GM21381 (cell line): Measurements from ENCODE around the gene PDIA3.
A peak's percentile ranks its signal among the peaks of the same experiment; 100 is the strongest.
"Not testable (repeated sequence)": the region's sequence is repeated elsewhere in the genome, so short reads cannot be mapped to it uniquely, and the experiment has no call there.

Experiments used
- ATAC-seq: cut with Tn5 transposase; IDR thresholded peaks from one replicate; pipeline ENCODE4 v1.9.1; 2021; ENCODE audit warnings: mild to moderate bottlenecking, moderate library complexity; ENCODE audit not compliant: unreplicated experiment

Gene PDIA3

DNA sequence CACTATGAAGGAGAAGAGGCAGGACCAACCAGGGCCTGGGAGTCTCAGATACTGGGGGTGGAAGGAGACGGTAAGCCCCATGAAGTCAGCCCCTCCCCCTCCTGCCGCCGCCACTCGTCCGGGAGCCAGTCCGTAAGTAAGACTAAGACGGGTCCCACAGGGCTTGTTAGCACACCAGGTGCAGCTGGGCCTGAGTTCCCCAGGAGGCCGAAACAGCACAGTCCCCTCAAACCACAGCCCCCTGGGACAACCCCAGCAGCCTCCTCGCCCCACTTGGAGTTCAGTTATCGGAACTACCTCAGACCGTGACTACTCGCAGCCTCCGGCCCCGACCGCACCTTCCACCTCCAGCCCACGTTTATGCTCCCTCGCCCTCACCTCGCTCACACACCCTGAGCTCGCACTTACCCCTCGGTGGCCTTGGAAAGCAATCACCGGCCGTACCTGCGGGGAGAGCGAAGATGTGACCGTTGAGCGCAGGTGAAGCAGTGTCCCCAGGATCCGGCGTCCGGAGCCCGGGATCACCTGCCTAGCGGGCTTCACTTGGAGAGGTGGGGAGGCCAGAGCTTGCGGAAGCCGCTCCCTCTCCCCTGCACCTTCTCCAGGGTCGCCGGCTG lies 30.0 kb downstream of the PDIA3 start:
- peak; percentile 58 for ATAC-seq

DNA sequence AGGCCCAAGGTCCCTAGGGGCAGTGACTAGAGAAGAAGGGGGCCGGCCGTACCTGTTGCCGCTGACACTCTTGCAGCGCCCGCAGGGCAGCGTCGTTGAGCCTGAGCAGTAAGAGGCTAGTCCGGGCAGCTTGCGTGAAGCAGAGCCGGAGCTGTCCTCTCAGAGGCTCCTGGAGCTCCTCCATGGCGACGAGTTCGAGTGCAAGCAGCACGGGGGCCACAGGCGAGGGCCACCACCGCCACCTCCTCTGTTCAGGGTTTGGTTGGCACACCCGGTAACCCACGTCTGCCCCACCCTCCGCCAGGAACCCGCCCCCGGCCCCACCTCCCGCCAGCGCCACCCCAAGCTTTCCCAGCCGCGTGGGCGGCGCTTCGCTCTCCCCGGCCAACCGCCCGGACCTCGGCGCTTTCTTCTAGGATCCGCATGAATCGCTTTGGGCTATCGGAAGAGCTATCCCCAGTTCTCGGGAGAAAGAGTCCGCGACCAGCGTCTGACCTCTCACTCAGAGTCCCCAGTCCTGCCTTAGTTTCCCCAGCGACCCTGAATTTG lies 30.6 kb downstream of the PDIA3 start, which contains the start of gene ELL3:
Gene ELL3 (minus strand): TSS at position 249 of the 549 bp plus-strand sequence. CDS start 65 bp downstream, at position 184.
- ATAC-seq: peak; percentile 39

DNA sequence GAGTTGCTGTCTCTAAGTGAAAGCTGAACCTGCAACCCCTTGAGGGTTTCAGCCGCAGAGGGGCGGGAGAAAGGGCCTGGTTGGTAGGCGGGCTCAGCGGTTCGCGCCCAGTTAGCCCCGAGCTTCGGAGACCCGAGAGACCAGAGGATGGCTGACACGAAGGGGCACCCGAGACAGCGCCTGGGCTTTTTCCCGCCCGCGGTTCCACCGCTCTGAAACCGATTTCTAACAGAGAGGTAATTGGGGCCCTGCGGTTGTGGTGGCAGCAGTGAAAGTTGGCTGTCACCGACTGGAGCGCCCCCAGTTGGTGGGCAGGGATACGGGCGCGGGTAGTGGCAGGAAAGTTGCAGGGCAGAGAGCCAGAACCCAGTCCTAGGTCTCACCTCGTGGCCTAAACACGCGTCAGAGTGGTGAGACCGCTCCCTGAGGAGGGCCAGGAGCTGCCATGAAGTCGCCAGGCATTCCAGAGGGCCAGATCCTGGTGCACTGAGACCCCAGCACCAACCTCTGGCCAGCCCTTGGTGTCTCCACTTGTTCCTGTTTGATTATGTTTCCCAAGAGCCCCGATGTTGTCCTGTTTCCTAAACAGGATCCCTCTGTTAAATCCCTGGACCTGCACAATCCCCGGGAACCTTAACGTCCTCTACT lies 31.2 kb downstream of the PDIA3 start:
- peak; percentile 59 for ATAC-seq

DNA sequence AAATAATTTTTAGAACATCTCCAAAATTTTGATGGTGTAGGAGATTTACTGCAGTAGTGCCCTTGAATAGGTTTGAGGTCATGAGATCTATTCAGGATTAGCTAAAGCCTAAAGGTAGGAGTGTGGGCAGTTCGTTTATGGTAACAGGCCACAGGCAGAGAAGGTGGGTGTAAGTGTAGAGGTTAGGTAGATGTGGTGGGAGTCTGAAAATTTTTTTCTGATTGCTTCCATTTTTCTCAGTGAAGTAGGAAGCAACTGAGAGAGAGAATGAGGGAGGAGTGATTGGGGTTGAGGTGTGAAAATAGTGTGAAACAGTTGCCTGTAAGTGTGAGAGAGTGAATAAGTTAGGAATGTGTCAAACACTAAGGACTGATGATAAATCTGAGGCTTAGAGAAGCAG lies 32.8 kb downstream of the PDIA3 start:
- ATAC-seq: no peak

DNA sequence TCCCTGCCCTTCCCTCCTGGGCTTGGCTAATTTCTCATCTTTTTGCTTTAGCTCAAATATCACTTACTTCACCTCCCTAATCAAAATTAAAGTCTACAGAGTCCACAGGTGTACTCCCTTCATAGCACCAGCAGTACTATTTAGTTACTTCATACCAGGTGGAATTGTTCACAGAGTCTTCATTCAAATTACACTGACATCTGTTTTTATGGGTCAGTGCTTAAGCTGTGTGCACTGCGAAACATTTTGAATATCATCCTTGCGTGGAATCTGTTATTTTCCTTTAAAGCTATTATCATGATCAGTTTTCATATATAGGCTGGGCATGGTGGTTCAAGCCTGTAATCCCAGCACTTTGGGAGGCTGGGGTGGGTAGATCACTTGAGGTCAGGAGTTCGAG lies 43.2 kb downstream of the PDIA3 start:
- ATAC-seq: no peak

DNA sequence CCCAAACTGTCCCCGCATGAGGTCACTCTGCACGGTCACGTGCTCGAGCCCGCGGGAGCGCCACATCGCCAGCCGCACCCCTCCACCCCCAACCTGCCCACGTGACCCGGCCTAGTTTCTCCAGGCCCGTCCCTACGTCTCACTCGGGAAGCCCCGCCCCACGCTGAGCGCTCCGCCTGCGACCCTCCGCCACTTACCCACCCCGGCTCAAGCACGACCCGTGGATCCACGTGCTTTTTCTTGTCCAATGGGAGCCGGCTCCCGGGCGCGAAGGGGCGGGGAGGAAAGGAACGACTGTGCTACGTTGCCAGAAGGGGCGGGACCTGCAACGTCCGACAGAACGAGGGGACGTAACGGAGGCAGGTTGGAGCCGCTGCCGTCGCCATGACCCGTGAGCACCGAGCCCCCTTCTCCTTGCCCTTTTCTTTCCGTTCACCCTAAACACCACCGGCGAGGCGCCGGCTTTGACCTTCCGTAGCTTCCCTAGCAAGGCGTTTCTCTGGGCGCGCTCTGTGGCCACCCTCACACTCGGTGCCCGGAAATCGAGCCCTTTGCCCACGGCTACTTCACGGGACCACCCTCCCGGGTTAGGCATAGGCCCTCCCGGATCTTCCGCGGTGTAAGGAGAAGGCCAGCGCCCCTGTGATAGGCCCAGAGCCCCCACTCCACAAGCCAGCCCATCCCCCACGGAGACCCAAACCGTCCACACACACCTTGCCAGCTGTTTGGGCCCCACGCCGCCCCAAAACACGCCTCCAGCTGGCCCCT lies 45.9 kb downstream of the PDIA3 start, which contains the start of gene SERF2:
Gene SERF2 (plus strand): TSS at position 328 of the 768 bp plus-strand sequence. CDS start 57 bp downstream, at position 385.
- peak; percentile 90 for ATAC-seq

DNA sequence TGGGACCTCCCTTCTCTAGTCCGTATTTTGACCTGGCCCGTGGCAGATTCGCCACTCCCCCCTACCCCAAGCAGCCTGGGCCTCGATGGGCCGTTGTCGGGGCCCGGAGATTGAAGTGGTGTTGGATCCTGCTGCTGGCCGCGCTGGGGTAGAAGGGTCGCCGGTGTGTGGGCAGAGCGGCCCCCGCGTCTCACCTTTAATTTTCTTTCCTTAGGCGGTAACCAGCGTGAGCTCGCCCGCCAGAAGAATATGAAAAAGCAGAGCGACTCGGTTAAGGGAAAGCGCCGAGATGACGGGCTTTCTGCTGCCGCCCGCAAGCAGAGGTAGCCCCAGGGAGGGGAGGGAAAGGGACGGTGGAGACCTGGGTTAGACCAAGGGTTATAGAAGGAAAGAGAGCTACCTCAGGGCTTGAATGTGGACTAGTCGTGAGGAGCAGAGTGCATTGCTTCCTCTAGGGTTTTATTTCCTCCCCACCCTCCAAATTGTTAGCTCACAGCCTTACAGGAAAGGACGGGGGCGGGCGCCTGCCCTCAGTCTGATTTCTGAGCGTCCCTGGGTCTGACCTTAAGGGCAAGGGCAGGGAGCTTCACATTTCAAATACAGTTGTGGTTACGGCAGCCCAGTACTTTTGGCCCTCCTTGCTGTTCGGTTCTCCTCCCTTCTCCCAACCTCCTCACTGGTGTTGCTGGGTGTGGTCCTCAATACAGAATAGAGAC lies 46.7 kb downstream of the PDIA3 start:
- no peak for ATAC-seq

DNA sequence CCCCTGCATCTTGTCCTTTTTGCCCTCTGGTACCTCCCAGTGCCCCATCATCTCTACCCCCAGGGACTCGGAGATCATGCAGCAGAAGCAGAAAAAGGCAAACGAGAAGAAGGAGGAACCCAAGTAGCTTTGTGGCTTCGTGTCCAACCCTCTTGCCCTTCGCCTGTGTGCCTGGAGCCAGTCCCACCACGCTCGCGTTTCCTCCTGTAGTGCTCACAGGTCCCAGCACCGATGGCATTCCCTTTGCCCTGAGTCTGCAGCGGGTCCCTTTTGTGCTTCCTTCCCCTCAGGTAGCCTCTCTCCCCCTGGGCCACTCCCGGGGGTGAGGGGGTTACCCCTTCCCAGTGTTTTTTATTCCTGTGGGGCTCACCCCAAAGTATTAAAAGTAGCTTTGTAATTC lies 47.4 kb downstream of the PDIA3 start:
- no peak for ATAC-seq

DNA sequence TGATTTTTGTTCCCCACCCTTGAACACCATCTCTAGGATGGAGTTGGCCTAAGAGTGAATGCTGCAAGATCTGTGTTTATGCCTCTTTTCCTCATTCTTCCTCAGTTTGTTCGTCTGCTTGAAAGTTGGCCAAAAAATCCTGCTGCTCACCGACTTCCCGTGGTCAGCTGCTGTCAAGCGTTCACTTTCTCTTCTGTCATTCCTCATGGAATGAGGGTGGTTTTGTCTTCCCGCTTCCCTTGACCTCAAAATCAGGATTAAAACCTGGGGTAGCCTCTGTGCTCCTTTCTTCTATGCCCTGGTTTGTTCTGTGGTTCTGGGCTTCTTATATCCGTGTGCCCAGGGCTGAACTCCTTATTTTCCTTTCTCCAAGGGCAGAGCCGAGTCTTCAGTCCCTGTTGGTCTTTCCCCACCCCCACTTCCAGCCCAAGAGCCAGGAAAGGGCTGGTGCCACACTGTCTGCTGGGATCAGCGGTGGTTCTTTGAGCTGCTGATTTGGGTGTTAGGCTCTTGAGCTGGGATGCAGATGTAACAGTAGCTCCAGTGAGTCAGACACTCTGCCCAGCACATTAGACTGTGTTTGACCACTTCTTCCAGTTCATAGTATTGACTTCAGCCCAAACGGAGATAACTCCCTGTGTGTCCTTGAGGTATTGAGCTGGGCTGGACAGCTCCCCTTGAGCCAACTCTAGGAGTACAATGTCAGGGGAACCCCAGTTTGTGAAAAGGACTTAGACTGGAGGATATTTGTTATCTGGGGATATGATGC lies 48.2 kb downstream of the PDIA3 start:
- no peak for ATAC-seq

DNA sequence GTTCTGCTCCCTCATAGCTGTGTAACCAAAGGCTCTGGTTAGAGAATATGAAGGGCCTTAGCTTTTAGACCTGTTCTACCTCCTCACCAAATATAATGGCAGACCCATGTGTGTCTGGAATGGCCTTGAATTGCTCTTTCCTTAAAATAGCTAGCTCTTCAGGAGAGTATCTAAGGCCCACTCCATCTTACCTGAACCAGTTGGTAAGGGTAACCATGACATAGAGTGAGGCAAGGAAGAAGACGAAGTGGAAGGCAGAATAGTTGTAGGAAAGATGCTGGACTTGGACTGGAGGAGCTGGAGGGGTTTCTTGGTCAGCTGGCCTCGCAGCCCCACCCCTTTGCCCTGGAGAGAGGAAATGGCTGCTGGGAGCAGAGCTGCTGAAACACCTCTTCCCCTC lies 49.0 kb downstream of the PDIA3 start:
- ATAC-seq: no peak

DNA sequence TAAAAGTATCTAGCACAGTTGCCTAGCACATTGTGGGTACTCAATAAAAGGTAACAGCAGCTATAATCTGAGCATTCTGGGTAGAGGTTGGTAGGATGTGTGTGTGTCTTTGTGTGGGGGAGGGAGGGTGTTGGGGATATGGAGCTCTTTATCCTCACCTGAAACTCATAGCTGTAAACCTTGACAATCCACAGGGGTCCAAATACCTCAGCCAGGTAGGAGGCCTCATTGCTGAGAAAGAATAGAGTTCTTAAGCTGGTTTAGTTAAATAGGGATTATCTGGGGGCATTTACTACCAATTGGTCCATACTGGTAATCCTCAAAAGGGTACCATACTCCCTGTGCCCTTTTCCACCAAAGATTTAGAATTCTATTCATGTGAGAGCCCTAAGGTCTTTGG lies 49.8 kb downstream of the PDIA3 start:
- ATAC-seq: no peak

DNA sequence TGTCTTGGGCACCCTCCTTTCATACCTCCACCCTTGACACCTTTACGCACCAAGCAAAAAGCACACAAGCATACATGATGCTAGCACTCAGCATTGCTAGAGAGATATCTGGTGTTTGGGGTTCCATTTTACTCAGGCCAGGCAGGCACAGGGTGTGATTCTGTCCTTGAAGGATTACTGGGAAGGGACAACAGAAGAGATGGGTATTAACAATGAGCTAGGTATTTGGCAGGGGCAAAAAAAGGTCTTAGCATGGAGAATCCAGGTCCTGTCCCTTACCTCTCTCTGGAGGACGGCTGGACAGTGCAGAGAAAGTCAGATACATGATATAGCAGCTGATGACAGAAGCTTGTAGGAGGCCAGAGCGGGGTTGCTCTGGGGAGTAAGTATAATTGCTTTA lies 50.3 kb downstream of the PDIA3 start:
- no peak for ATAC-seq

DNA sequence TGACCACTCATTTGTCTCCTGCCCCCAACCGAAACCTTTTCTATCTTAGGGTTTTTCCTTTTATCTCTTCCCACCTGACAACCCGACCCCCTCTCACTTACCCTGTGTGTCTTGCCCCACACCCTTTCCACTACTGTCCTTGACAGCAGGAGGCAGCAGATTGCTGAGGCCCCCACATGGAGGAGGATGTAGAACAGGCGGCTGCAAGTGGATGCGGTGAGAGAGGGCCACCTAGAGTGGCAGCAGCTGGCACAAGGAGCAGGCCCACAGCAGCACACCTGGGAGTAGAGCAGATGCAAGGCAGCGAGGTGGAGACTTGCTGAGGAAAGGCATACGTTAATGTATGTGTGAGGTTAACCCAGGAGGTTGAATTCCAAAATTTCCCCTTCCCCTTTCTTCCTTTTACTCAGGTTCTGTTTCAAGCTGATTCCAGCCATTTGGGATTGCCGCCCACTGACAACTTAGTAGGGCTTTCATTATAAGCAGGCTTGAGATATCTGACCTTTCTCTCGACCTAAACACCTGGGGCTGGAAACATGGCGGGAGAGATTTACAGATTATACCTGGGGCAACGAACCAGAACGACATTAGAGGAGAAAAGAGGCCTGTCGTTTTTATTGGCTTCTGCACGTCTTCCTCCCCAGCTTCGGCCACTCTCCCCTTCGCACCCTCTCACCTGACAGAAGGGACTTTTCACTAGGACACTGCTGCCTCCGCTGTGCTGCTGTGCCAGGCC lies 53.1 kb downstream of the PDIA3 start:
- no peak for ATAC-seq

DNA sequence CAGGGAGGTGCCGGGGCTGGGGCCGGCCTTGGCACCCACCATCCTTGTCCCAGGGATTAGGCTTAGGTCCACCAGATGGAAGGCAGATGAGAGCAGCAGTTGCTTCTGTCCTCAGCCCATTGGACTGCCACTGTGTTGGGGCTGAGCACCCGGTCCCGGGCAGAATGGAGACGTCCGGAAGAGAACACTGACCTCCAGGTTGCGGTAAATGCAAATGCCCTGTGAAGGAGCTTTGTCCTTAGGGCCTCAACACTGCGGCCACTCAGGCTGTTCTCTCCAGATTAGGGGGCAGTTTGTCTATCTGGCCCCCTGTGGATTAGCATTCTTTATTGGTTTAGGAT lies 53.7 kb downstream of the PDIA3 start, which contains the start of gene SERINC4:
Gene SERINC4 (minus strand): TSS at position 276 of the 341 bp plus-strand sequence. CDS start 234 bp downstream, at position 42.
- ATAC-seq: no peak

DNA sequence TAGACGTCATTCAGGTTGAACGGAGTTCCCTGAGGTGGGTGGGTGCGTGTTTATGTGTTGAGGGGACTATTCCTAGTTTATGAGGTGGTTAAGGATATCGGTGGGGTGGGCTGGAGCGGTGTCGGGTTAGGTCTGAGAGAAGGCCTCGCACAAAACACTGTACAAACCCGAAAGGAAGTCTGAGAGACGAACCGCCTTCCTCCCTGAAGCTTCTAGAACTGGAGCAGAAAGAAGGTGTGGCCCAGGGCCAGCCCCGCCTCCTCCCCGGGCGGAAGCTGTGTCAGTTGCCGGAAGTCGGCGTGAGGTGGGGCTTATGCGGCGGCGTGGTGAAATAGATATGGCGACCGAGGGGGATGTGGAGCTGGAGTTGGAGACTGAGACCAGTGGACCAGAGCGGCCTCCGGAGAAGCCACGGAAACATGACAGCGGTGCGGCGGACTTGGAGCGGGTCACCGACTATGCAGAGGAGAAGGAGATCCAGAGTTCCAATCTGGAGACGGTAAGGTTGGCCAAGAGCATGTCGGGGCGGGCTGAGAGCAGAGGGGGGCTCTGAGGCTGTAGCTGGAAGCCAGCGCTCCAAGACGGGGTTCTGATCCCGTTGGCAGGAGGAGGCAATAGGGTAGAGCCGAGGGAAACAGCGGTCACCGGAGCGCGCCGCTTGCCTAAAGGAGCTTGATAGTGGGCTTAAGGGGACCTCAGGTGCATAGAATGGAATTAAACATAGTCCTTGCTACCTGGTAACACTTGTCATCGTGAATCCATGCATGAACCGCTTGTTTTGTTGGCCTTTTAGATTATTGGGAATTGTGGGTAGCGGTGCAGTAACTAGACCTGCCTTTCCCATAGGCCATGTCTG lies 54.3 kb downstream of the PDIA3 start, which contains the start of gene HYPK:
Gene HYPK (plus strand): TSS at position 314 of the 856 bp plus-strand sequence. CDS start 24 bp downstream, at position 338.
- ATAC-seq: peak; percentile 83

DNA sequence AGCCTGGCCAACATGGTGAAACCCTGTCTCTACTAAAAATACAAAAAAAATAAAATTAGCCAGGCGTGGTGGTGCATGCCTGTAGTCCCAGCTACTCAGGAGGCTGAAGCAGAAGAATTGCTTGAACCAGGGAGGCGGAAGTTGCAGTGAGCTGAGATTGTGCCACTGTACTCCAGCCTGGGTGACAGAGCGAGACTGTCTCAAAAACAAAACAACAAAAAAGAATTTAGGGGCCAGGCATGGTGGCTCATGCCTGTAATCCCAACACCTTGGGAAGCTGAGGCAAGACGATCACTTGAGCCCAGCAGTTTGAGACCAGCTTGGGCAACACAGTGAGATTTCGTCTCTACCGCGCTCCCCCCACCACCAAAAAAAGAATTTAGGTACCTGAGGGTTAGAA lies 56.4 kb downstream of the PDIA3 start:
- not testable (repeated sequence) for ATAC-seq

DNA sequence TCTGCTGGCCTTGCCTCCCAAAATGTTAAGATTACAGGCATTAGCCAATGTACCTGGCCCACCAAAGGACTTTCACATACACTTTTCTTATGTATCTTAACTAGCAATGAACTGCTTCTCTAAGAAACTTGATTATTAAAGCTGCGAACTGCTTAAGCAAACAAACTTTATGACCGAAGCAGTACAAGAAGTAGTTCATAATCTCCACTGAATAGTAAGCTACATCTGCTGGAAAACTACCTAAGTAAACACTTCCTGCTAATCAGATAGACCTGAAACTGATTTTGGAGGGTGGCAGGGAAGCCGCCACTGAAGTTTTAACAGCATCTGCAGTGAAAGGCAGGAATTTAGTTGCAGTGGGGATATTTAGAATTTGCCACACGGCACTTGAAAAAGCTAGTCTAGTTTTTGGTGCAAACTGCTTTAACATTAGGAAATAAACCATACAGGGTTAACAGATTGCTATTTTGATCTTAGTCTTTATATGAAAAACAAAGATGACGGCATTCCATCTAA lies 62.3 kb downstream of the PDIA3 start:
- no peak for ATAC-seq
